Activated CD8-positive, alpha-beta memory T cell treated with anti-CD3 and anti-CD28 coated beads, Interleukin-2, amount 50 U/mL, for 24 hours (primary cell): ENCODE results near the gene ABCA13.
"Not testable (repeated sequence)": the region's sequence is repeated elsewhere in the genome, so short reads cannot be mapped to it uniquely, and the experiment has no call there.

ENCODE experiments used
- DNase-seq: peaks from one replicate; pipeline ENCODE4 v3.0.0-alpha.2; 2020; ENCODE audit errors: extremely low read depth

ABCA13 gene

DNA sequence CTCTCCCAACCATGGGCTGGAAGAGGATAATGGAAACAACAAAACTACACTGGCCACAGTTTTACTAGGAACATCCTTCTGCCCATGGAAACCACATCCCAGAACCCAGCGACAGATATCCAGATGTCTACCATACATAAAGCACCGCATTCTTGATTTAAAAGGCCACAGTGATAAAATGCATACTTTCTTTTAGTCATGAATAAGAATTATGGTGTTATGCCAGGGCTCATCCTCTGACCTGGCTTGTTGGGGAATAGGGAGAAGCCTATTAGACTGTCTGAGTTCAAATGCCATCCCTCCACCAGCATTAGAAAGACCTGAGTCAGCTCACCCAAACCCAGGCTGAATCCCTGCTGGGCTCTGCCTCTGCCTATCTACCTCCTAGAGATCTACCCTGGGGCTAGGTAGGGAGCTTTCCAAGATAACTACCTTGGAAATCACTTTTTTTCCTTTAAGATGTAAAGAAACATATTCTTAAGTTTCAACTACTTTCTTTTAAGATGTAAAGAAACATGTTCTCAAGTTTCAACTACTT is 5.2 kb downstream of the ABCA13 start:
- no peak for DNase-seq

DNA sequence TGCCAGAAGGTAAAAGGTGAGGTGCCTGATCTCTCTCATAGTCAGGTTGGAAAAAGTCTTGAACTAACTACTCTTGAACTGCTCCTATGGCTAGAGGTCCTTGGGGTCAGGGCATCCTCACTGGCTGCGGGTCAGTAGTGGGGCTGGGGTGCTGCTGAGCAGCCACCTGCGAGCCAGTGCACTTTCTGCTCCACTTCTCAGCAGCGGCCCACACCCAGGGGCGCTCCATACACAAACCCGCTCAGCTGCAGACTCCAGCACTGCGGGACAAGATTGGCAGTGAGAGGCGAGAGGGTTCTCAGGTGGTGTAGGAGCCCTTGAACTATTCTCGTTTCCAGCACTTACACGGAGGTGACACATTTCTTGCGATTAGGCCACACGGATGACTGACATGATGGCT is 6.0 kb downstream of the ABCA13 start:
- no peak for DNase-seq

DNA sequence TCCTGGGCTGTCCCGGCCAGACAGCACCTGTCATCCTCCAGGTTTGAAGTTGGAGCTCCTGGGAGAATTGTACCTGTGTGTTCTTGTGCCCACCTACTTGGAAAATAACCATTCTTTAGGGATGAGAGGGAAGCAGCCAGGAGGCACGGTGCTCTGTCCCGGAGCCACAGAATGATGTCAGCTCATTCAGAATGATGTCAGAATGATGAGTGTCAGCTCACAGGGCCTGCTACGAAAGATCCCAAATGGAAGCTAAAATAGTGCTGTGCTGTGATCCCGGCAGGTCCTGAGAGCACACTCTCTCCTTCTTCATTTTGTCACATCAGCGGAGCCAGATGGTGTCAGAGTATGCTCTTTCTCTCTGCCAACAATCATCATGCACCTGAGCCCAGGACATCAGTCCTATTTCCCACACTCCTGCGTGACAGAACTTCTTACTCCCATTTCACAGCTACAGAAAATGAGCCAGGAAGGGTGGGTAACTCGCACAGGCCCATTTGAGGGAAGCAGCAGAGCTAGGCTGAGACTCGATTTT is 8.3 kb downstream of the ABCA13 start:
- no peak for DNase-seq

DNA sequence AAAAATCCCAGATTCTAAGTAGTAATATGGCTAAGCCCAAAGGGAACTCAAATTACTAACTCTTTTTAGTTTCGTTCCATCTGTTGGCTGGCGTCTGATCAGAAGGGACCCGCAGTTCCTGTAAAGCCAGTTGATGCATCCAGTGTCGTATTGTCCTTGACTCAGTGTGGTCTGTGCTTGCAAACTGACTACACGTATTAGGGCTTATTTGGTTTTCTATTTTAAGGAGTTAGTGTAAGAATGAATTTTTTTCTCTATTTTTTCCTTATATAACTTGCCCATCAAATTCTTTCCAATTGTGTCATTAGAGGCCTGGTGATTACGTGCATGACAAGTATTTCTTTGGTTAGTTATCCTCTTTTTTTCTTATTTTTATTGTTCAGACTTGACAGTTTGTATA is 9.7 kb downstream of the ABCA13 start:
- DNase-seq: no peak

DNA sequence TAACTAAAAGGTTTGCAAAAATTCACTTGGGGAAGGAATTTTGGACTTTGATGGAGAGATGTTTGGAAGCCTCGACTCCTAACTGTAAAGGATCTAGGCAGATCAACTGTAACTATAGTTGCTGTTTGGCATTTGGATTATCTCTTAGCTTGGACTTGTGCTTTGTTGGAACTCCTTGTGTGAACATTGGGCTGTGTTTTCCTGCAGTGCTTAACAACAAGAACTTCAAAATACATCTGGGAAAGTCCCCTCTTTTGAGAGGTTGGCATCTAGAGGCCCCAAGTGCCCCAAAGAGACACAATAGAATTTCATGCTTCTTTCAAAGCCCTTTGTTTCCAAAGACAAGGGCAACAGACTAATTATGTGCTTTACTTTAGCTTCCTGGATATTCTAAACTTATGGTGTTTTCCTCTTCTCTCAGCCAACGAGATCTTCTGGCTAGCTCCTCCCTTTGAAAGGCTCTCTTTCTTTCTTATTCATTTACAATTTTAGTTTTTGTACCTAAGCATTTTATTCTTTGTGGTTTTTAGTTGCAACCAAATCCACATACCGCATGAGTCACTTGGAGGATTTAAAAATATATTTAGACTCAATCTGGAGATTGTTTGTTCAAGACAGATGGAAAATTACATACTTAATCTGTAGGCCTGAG is 11.6 kb downstream of the ABCA13 start:
- no peak for DNase-seq

DNA sequence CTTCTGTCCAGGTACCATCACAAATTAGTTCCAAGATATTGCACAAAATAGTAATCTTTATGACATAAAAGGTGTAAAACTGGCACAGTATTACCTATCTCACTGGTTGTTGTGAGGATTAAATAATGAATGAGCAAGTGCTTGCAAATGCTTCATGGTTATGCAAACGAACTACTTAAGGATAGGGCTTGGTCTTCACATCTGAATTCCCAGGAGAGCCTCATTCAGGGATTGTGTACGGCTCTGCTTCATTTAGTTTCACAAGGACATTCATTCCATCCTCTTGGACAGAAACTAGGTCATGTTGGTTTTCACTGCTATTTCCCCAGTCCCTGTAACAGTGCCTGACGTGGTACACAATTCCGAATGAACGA is 12.1 kb downstream of the ABCA13 start:
- DNase-seq: no peak

- DNase-seq: no peak
Observed at GRCh38 chr7:48183965-48184364, 12.7 kb downstream of the ABCA13 start.

- DNase-seq: no peak
Observed at GRCh38 chr7:48188776-48189520, 17.7 kb downstream of the ABCA13 start.

GRCh38 chr7:48192996-48193395 is 21.7 kb downstream of the ABCA13 start:
- DNase-seq: no peak

GRCh38 chr7:48193421-48193820 is 22.2 kb downstream of the ABCA13 start:
- no peak for DNase-seq

GRCh38 chr7:48200946-48201589 is 29.8 kb downstream of the ABCA13 start:
- DNase-seq: not testable (repeated sequence)

GRCh38 chr7:48202916-48203315 is 31.7 kb downstream of the ABCA13 start:
- not testable (repeated sequence) for DNase-seq

DNA sequence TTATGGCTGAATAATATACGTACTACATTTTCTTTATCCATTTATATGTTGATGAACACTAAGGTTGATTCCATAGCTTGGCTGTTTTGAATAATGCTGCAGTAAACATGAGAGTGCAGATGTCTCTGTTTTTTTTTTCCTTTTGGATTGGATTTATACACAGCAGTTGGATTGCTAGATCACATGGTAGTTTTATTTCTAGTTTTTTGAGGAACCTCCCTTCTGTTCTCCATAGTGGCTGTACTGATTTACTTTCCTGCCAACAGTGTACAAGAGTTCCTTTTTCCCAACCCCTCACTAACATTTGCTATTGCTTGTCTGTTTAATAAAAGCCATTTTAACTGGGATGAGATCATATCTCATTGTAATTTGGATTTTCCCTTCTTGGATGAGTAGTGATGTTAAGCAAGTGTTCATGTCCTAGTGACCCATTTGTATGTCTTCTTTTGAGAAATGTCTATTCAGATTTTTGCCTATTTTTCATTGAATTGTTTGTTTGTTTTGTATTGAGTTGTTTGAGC is 36.0 kb downstream of the ABCA13 start:
- no peak for DNase-seq

GRCh38 chr7:48209004-48209600 is 37.8 kb downstream of the ABCA13 start:
- no peak for DNase-seq

- no peak for DNase-seq
Observed at GRCh38 chr7:48213226-48213625, 42.0 kb downstream of the ABCA13 start.

- DNase-seq: no peak
Observed at GRCh38 chr7:48217266-48217665, 46.0 kb downstream of the ABCA13 start.

DNA sequence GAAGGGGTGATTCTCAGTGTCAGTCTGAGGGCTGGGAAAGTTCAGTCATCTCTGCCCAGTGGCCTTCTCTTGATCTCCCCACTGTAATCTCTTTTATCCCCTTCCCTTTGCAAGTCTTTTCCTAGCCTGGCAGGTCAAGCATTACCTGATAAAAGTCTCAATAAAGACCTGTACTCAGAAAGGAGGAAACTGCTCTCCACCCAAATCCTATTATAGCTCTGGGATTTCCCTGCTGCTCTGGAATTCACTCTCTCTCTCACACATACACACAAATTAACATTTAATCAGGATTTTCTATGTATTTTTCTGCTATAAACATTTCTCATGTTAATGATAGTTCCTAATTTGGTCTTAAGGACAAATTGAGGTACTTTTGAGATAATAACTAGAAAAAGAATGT is 46.5 kb downstream of the ABCA13 start:
- no peak for DNase-seq

- DNase-seq: no peak
Observed at GRCh38 chr7:48224042-48224441, 52.8 kb downstream of the ABCA13 start.

GRCh38 chr7:48225101-48225500 is 53.8 kb downstream of the ABCA13 start:
- no peak for DNase-seq

- DNase-seq: no peak
Observed at GRCh38 chr7:48237354-48237753, 66.1 kb downstream of the ABCA13 start.

- DNase-seq: no peak
Observed at GRCh38 chr7:48242846-48243245, 71.6 kb downstream of the ABCA13 start.

- no peak for DNase-seq
Observed at GRCh38 chr7:48244864-48245271, 73.6 kb downstream of the ABCA13 start.
